GM12878 (cell line): ENCODE results near the gene CAPN10. TPM values are rescaled to one million over a fixed set of nuclear protein-coding genes. Genes with fewer than 3 reads are reported as not detected.

ENCODE experiments used
- ATAC-seq: fragments of 200-7000 bp; cut with Tn5 transposase; 3 replicates; pipeline ENCODE4 v1.9.1; 2020; ENCODE audit warnings: mild to moderate bottlenecking, moderate library complexity
- BruUV-seq: library from RNA; stranded (reverse); fragments of 400-500 nt; replicated peaks from 2 replicates; lab custom pipeline; 2021; lab: Mats Ljungman, UMichigan
- CTCF ChIA-PET: fragments of 300-600 bp; sonication (Branson Sonifier 250); formaldehyde crosslinking; extraction: SDS; loops from one replicate; lab custom pipeline; 2021; ENCODE audit warnings: inconsistent platforms; lab: Yijun Ruan, JAX
- POLR2A ChIA-PET: fragments of 350-600 bp; formaldehyde crosslinking; extraction: SDS; loops from one replicate; lab custom pipeline; 2021; ENCODE audit warnings: inconsistent platforms; lab: Charles Lee
- RAD21 ChIA-PET: fragments of 300-600 bp; sonication (Branson Sonifier 250); formaldehyde crosslinking; loops from one replicate; lab custom pipeline; 2023; ENCODE audit warnings: antibody characterized with exemption; ENCODE audit not compliant: unreplicated experiment; lab: Charles Lee
- SMC1A ChIA-PET: fragments of 300-600 bp; sonication (Branson Sonifier 250); formaldehyde crosslinking; loops from one replicate; lab custom pipeline; 2023; ENCODE audit not compliant: unreplicated experiment, uncharacterized antibody; lab: Charles Lee
- DNase-seq: peaks from one replicate; pipeline ENCODE4 v3.0.0-alpha.2; 2011; ENCODE audit warnings: low read depth, low spot score
- FAIRE-seq: peaks from 3 replicates; lab custom pipeline; 2011; peaks lifted over from hg19 to GRCh38; lab: Jason Lieb, UNC
- H2AFZ ChIP-seq: 2 replicates; pipeline ENCODE4 v1.6.0; 2011; ENCODE audit warnings: low read depth, low read length, control low read depth; ENCODE audit not compliant: control insufficient read depth
- H3K27ac ChIP-seq: 2 replicates; pipeline ENCODE4 v1.5.1; 2011; ENCODE audit warnings: control low read depth; ENCODE audit not compliant: control insufficient read depth, insufficient read depth
- H3K27me3 ChIP-seq, 2 experiments: replicated peaks in 1 of 2; 2 replicates each; pipeline versions ENCODE4 v1.6.0 to v1.6.1; 2011; ENCODE audit warnings: low read length in 1 of 2; ENCODE audit not compliant: control insufficient read depth in 2 of 2, insufficient read depth in 2 of 2
- H3K36me3 ChIP-seq, 2 experiments: 2 replicates each; pipeline ENCODE4 v1.5.1; 2011; ENCODE audit warnings: low read length in 1 of 2; ENCODE audit not compliant: control insufficient read depth in 2 of 2, insufficient read depth in 2 of 2
- H3K4me1 ChIP-seq: 2 replicates; pipeline ENCODE4 v1.6.1; 2011; ENCODE audit warnings: mild to moderate bottlenecking, low read length, moderate library complexity, mixed read lengths; ENCODE audit not compliant: control insufficient read depth, insufficient read depth
- H3K4me2 ChIP-seq: 2 replicates; pipeline ENCODE4 v1.6.0; 2011; ENCODE audit warnings: control low read depth; ENCODE audit not compliant: control insufficient read depth, insufficient read depth
- H3K4me3 ChIP-seq: fragments of 200-600 bp; sonication (generic); 2 replicates; pipeline ENCODE4 v1.5.1; 2016
- H3K79me2 ChIP-seq: 2 replicates; pipeline ENCODE4 v1.6.0; 2011; ENCODE audit warnings: low read length; ENCODE audit not compliant: control insufficient read depth, insufficient read depth
- H3K9ac ChIP-seq: 2 replicates; pipeline ENCODE4 v1.8.0; 2011; ENCODE audit warnings: low read length, control low read depth, mixed read lengths; ENCODE audit not compliant: control insufficient read depth, insufficient read depth
- H3K9me3 ChIP-seq: replicated peaks from 3 replicates; pipeline ENCODE4 v1.5.1; 2011; ENCODE audit warnings: mild to moderate bottlenecking, low read length; ENCODE audit not compliant: control insufficient read depth, insufficient read depth
- H4K20me1 ChIP-seq: 2 replicates; pipeline ENCODE4 v1.6.0; 2011; ENCODE audit not compliant: control insufficient read depth, insufficient read depth
- BCL11A ChIP-seq: IDR thresholded peaks from 2 replicates; pipeline ENCODE4 v1.6.1; 2011; ENCODE audit warnings: low read depth, low read length
- E4F1 ChIP-seq: fragments of 450-650 bp; IDR thresholded peaks from 2 replicates; pipeline ENCODE4 v1.6.1; 2018; ENCODE audit warnings: borderline replicate concordance, mild to moderate bottlenecking; ENCODE audit not compliant: partially characterized antibody
- FOS ChIP-seq: IDR thresholded peaks from 3 replicates; pipeline ENCODE4 v1.6.1; 2011; ENCODE audit warnings: borderline replicate concordance; ENCODE audit not compliant: insufficient read length; ENCODE audit errors: extremely low read depth
- HDAC6 ChIP-seq: fragments of 200-600 bp; sonication (generic); IDR thresholded peaks from one replicate; pipeline ENCODE4 v1.8.0; 2017; ENCODE audit warnings: antibody characterized with exemption; ENCODE audit not compliant: unreplicated experiment
- HDGF ChIP-seq: fragments of 450-650 bp; IDR thresholded peaks from 2 replicates; pipeline ENCODE4 v1.6.1; 2016; ENCODE audit warnings: antibody characterized with exemption
- IRF3 ChIP-seq: fragments of 450-650 bp; IDR thresholded peaks from 2 replicates; pipeline ENCODE4 v1.6.1; 2014; ENCODE audit warnings: mild to moderate bottlenecking
- MYC ChIP-seq: IDR thresholded peaks from 2 replicates; pipeline ENCODE4 v1.6.1; 2011; ENCODE audit warnings: mild to moderate bottlenecking, low read length, moderate library complexity, inconsistent platforms; ENCODE audit not compliant: insufficient read depth, insufficient replicate concordance, insufficient read length, severe bottlenecking
- NFXL1 ChIP-seq: fragments of 450-650 bp; IDR thresholded peaks from 2 replicates; pipeline ENCODE4 v1.6.1; 2017; ENCODE audit warnings: antibody characterized with exemption, mild to moderate bottlenecking, borderline replicate concordance
- NKRF ChIP-seq: fragments of 450-650 bp; conservative IDR thresholded peaks from 2 replicates; pipeline ENCODE4 v1.6.1; 2017; ENCODE audit warnings: mild to moderate bottlenecking, moderate library complexity
- POLR2AphosphoS5 ChIP-seq: IDR thresholded peaks from 2 replicates; pipeline ENCODE4 v1.6.1; 2011; ENCODE audit warnings: mild to moderate bottlenecking, low read length, inconsistent platforms
- RCOR1 ChIP-seq: conservative IDR thresholded peaks from 2 replicates; pipeline ENCODE4 v1.6.1; 2012; ENCODE audit warnings: low read depth, low read length, improper control_type of control experiment
- ZNF622 ChIP-seq: fragments of 450-650 bp; IDR thresholded peaks from 2 replicates; pipeline ENCODE4 v1.6.1; 2017; ENCODE audit warnings: mild to moderate bottlenecking, inconsistent platforms
- ZSCAN29 ChIP-seq: fragments of 450-650 bp; IDR thresholded peaks from 2 replicates; pipeline ENCODE4 v1.6.1; 2017; ENCODE audit warnings: mild to moderate bottlenecking, moderate library complexity
- ZZZ3 ChIP-seq: IDR thresholded peaks from 2 replicates; pipeline ENCODE4 v1.6.1; 2011; ENCODE audit warnings: low read depth; ENCODE audit not compliant: control insufficient read depth, insufficient read length
- WGBS: methylation state at CpG from one replicate; pipeline ENCODE4 v1.1.6; 2016; ENCODE audit warnings: low lambda C conversion rate; ENCODE audit not compliant: insufficient replicate concordance, insufficient coverage; ENCODE audit errors: missing lambda C conversion rate; 5-methylcytosine and 5-hydroxymethylcytosine counted together
- in situ Hi-C: fragments of 300-500 bp; cut with MboI; formaldehyde crosslinking; loops from 9 replicates; pipeline ENCODE4 v1.14.3; 2018; ENCODE audit warnings: mixed read lengths
- intact Hi-C: fragments of 100-400 bp; cut with micrococcal nuclease; formaldehyde crosslinking; loops from one replicate; pipeline ENCODE4 v1.14.2; 2022; ENCODE audit not compliant: unreplicated experiment
- polyA plus RNA-seq, 11 experiments: library from polyadenylated mRNA; depleted of rRNA in 4 of 11; unstranded in 6 of 11; stranded (reverse) in 5 of 11; fragments of >200 nt; fragmentation: Nextera tagmentation in 4 of 11; fragmentation: Illumina TruSeq in 1 of 11; extraction: Ambion mirVana in 4 of 11; extraction: Trizol in 1 of 11; gene quantifications; 1 replicate in 1 of 11; 2 replicates in 10 of 11; pipeline versions ENCODE4 v1.2.1 to v1.2.3, GENCODE V29; 2011 to 2016; ENCODE audit warnings: inconsistent platforms in 2 of 11, missing spikeins in 2 of 11, low read depth in 1 of 11
- total RNA-seq, 4 experiments: library from RNA; depleted of rRNA in 3 of 4; stranded (reverse); fragments of >200 nt in 3 of 4; fragmentation: Illumina TruSeq in 1 of 4; extraction: Trizol in 1 of 4; gene quantifications; 2 replicates each; pipeline versions ENCODE4 v1.2.1 to v1.2.3, GENCODE V29; 2013 to 2021

Gene CAPN10
- total and polyA plus RNA-seq, 10 of the 15 experiments (the other 5 are each of a cell fraction or from before 2014, with no cell fraction given) = 0.37 to 40.6 (median 17.5) TPM

GRCh38 chr2:240565333-240566202 lies 21.0 kb upstream of the CAPN10 start:
- DNase-seq = peak; percentile 63
- intact Hi-C loops (loop anchor here (1.0 to 5.0 kb wide), 2 partner anchors 19 to 53 kb away; no protein-coding TSS in a partner anchor), in situ Hi-C loops (no loop called here)
- peak overlapping the region; percentile 97 for H3K27ac ChIP-seq
- H3K9me3 ChIP-seq = no peaks in the 10 kb centered on the region
- peaks cover 48% of the 10 kb centered on the region for H3K79me2 ChIP-seq
- peaks cover 51% of the 10 kb centered on the region for H3K4me1 ChIP-seq
- peak overlapping the region; percentile 40 for H2AFZ ChIP-seq
- H3K9ac ChIP-seq = peak overlapping the region; percentile 90
- CTCF ChIA-PET = interaction anchor here (0.8 to 7.8 kb wide), 9 partner anchors 8 to 103 kb away, joined by 3 to 196 read pairs (median 8); partner anchors contain the start of genes ANKMY1, CAPN10 and GPR35
- WGBS = 3% methylated on average over 26 of the region's 26 CpGs
- H4K20me1 ChIP-seq = no peaks in the 10 kb centered on the region
- RAD21 ChIA-PET = interaction anchor here (1.1 to 11.7 kb wide), 6 partner anchors 9 to 118 kb away, joined by 3 to 206 read pairs (median 5); partner anchors contain the start of gene CAPN10
- peaks cover 0 to 5% of the 10 kb centered on the region in 2 experiments; a peak in 2 of 4 replicates for H3K36me3 ChIP-seq
- POLR2A ChIA-PET = interaction anchor here (0.6 to 7.8 kb wide), 12 partner anchors 8 to 1125 kb away, joined by 3 to 233 read pairs (median 4); partner anchors contain the start of genes ANKMY1, CAPN10 and PASK
- H3K4me3 ChIP-seq = peak overlapping the region; percentile 77
- BruUV-seq = no TSS peak
- H3K4me2 ChIP-seq = peak overlapping the region; percentile 100
- FAIRE-seq = no peak
- ATAC-seq = peak; percentile 64
- SMC1A ChIA-PET = interaction anchor here (1.4 to 12.1 kb wide), 4 partner anchors 15 to 56 kb away, joined by 3 to 124 read pairs (median 28); partner anchors contain the start of gene CAPN10
- H3K27me3 ChIP-seq = no peaks in the 10 kb centered on the region
- TF ChIP-seq RCOR1 (no peak), NFXL1 (no peak), IRF3 (no peak), BCL11A (peak; percentile 42), ZNF622 (no peak), E4F1 (peak; percentile 18), ZZZ3 (no peak), NKRF (no peak), MYC (peak; percentile 77), ZSCAN29 (no peak), HDAC6 (peak; percentile 33), HDGF (peak; percentile 40), POLR2AphosphoS5 (no peak), FOS (no peak)
